HL-60 (cell line): ENCODE measurements around the gene DNAH6.

Source experiments
- DNase-seq, 2 experiments: peaks; one replicate each; pipeline ENCODE4 v3.0.0-alpha.2; 2010 to 2020; ENCODE audit warnings: low read depth in 1 of 2, low spot score in 1 of 2
- H3K27ac ChIP-seq: fragments of 250-450 bp; sonication (Bioruptor Pico); replicated peaks from 2 replicates; pipeline ENCODE4 v1.5.1; 2020; ENCODE audit warnings: mild to moderate bottlenecking, moderate library complexity
- H3K27me3 ChIP-seq: fragments of 250-450 bp; sonication (Bioruptor Pico); 2 replicates; pipeline ENCODE4 v1.5.1; 2021; ENCODE audit warnings: mild to moderate bottlenecking, moderate library complexity; ENCODE audit not compliant: insufficient read depth, poor library complexity, severe bottlenecking
- H3K4me3 ChIP-seq: replicated peaks from 2 replicates; pipeline ENCODE4 v1.5.1; 2011; ENCODE audit warnings: mild to moderate bottlenecking, control low read depth, low read length; ENCODE audit not compliant: insufficient read depth
- GABPA ChIP-seq: IDR thresholded peaks from 2 replicates; pipeline ENCODE4 v1.6.1; 2012; ENCODE audit warnings: low read depth
- POLR2AphosphoS5 ChIP-seq: IDR thresholded peaks from 2 replicates; pipeline ENCODE4 v1.6.1; 2012; ENCODE audit warnings: low read depth
- REST ChIP-seq: IDR thresholded peaks from 2 replicates; pipeline ENCODE4 v1.6.1; 2012; ENCODE audit warnings: low read depth; ENCODE audit not compliant: insufficient replicate concordance
- SPI1 ChIP-seq: IDR thresholded peaks from 2 replicates; pipeline ENCODE4 v1.6.1; 2012; ENCODE audit warnings: low read depth, mild to moderate bottlenecking, borderline replicate concordance
- TF ChIP-seq, protein P1 (sequence below): IDR thresholded peaks from one replicate; pipeline ENCODE4 v1.5.1; 2011; ENCODE audit warnings: low read length, control low read depth, inconsistent platforms; ENCODE audit not compliant: insufficient read depth

Gene DNAH6

GRCh38 chr2:84491256-84491655 is 25.0 kb upstream of the DNAH6 start:
- no peak for DNase-seq
- Histone ChIP-seq H3K4me3 (no peak overlapping the region), H3K27ac (no peak overlapping the region), H3K27me3 (peaks cover 4% of the 10 kb centered on the region)
- TF ChIP-seq GABPA (no peak), POLR2AphosphoS5 (no peak), REST (no peak), SPI1 (no peak)
- TF ChIP-seq, protein P1, sequence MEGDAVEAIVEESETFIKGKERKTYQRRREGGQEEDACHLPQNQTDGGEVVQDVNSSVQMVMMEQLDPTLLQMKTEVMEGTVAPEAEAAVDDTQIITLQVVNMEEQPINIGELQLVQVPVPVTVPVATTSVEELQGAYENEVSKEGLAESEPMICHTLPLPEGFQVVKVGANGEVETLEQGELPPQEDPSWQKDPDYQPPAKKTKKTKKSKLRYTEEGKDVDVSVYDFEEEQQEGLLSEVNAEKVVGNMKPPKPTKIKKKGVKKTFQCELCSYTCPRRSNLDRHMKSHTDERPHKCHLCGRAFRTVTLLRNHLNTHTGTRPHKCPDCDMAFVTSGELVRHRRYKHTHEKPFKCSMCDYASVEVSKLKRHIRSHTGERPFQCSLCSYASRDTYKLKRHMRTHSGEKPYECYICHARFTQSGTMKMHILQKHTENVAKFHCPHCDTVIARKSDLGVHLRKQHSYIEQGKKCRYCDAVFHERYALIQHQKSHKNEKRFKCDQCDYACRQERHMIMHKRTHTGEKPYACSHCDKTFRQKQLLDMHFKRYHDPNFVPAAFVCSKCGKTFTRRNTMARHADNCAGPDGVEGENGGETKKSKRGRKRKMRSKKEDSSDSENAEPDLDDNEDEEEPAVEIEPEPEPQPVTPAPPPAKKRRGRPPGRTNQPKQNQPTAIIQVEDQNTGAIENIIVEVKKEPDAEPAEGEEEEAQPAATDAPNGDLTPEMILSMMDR = no peak

DNA sequence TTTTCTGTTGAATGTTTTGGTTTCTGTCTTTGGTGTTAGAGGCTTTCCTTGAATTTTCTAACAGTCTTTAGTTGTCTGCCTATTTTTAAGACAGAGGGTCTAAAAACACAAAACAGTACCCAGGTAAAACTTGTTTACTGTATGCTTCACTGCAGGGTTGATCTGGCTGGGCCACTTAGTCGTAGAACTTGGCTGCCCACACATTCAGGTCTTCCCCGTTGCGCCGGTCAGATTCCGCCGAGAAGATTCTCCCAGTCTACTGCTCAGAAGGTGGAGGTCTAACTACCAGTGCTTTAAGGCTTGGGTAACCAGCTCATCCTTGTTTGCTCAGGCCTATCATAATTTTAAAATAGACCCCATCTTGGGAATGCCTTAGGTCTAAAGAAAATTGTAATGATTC is 24.6 kb upstream of the DNAH6 start:
- DNase-seq = no peak
- Histone ChIP-seq H3K27ac (no peak overlapping the region), H3K4me3 (no peak overlapping the region), H3K27me3 (peaks cover 4% of the 10 kb centered on the region)
- TF ChIP-seq POLR2AphosphoS5 = no peak
- no peak for TF ChIP-seq GABPA
- TF ChIP-seq REST = no peak
- no peak for TF ChIP-seq SPI1
- TF ChIP-seq, protein P1 = no peak

GRCh38 chr2:84492571-84492970 is 23.7 kb upstream of the DNAH6 start:
- no peak for TF ChIP-seq GABPA
- TF ChIP-seq, protein P1 = no peak
- TF ChIP-seq REST = no peak
- no peak for TF ChIP-seq POLR2AphosphoS5
- no peak for TF ChIP-seq SPI1
- no peak overlapping the region for H3K4me3 ChIP-seq
- DNase-seq = no peak

More at GRCh38 chr2:84492571-84492970, 23.7 kb upstream of the DNAH6 start:
- H3K27me3 ChIP-seq = peaks cover 4% of the 10 kb centered on the region
- H3K27ac ChIP-seq = no peak overlapping the region
